ENCODE results near the gene RIN1. TPM values are rescaled to one million over a fixed set of nuclear protein-coding genes. Genes with fewer than 3 reads are reported as not detected.
"Not testable (repeated sequence)": the region's sequence is repeated elsewhere in the genome, so short reads cannot be mapped to it uniquely, and the experiment has no call there.

The RIN1 gene
- total RNA-seq, 4 donors from 2014 or later = 8.8 to 43.8 (median 14.4) TPM

GRCh38 chr11:66311470-66311964 is 24.7 kb downstream of the RIN1 start:
- in situ Hi-C loops (cut with MboI; ENCODE audit: low pct_ligation_motif_present in 1 of 4, low pct_unique_long_range_greater_than_20kb in 1 of 4, low sequenced_read_pairs in 3 of 4) = no loop called here
- H3K36me3 ChIP-seq = no peaks in the 10 kb centered on the region
- intact Hi-C loops (cut with DNase I; ENCODE audit: low total_unique reads) = loop anchor here (2.0 kb wide), 1 partner anchor 17 kb away; no protein-coding TSS in a partner anchor
- H3K9me3 ChIP-seq = no peaks in the 10 kb centered on the region
- DNase-seq = no peak
- no peaks in the 10 kb centered on the region for H3K27me3 ChIP-seq
- TF ChIP-seq EP300 (IDR thresholded peaks at IDR 0.05; ENCODE audit: low read depth) (no peak), CTCF (IDR thresholded peaks at IDR 0.05) (peak in 1 of 5 experiments; percentile 87), POLR2A (IDR thresholded peaks at IDR 0.05) (no peak), POLR2AphosphoS5 (IDR thresholded peaks at IDR 0.05) (no peak)
- H3K4me1 ChIP-seq = peaks cover 7 to 25% (median 17%) of the 10 kb centered on the region in 4 donors
- 34% methylated on average over 26 of the region's 26 CpGs; no CpG with 5 or more reads in 1 of the 2 donors for WGBS, 2 donors (ENCODE audit: low coverage in 1 of 2)
- peak overlapping the region in 3 of 4 donors; percentile 33 to 63 (median 50) for H3K4me3 ChIP-seq
- H3K27ac ChIP-seq = peak overlapping the region; percentile 91 to 95 (median 94)

GRCh38 chr11:66310803-66311440 is 25.3 kb downstream of the RIN1 start:
- WGBS, 2 donors (ENCODE audit: low coverage in 1 of 2) = 82% methylated on average over 12 to 18 of the region's 18 CpGs
- DNase-seq; H3K4me3 ChIP-seq; H3K9me3 ChIP-seq; H3K36me3 ChIP-seq; in situ Hi-C loops (cut with MboI; ENCODE audit: low pct_ligation_motif_present in 1 of 4, low pct_unique_long_range_greater_than_20kb in 1 of 4, low sequenced_read_pairs in 3 of 4); H3K27me3 ChIP-seq: not testable (repeated sequence)
- Histone ChIP-seq H3K27ac (peak overlapping the region in 2 of 4 donors; percentile 92 to 95), H3K4me1 (peaks cover 7 to 19% (median 14%) of the 10 kb centered on the region in 4 donors)
- intact Hi-C loops (cut with DNase I; ENCODE audit: low total_unique reads) = loop anchor here (2.0 kb wide), 1 partner anchor 18 kb away; no protein-coding TSS in a partner anchor

- Histone ChIP-seq H3K27ac (no peak overlapping the region), H3K27me3 (no peaks in the 10 kb centered on the region), H3K9me3 (no peaks in the 10 kb centered on the region), H3K36me3 (no peaks in the 10 kb centered on the region), H3K4me3 (no peak overlapping the region), H3K4me1 (peaks cover 7 to 17% (median 14%) of the 10 kb centered on the region in 4 donors)
- intact Hi-C loops (cut with DNase I; ENCODE audit: low total_unique reads) (loop anchor here (2.0 kb wide), 1 partner anchor 18 kb away; no protein-coding TSS in a partner anchor), in situ Hi-C loops (cut with MboI; ENCODE audit: low pct_ligation_motif_present in 1 of 4, low pct_unique_long_range_greater_than_20kb in 1 of 4, low sequenced_read_pairs in 3 of 4) (no loop called here)
- WGBS, 2 donors (ENCODE audit: low coverage in 1 of 2) = 74 to 86% methylated on average over 1 to 8 of the region's 8 CpGs
- no peak for DNase-seq
- no peak for TF ChIP-seq POLR2AphosphoS5 (IDR thresholded peaks at IDR 0.05)
- TF ChIP-seq CTCF (IDR thresholded peaks at IDR 0.05) = no peak
- no peak for TF ChIP-seq POLR2A (IDR thresholded peaks at IDR 0.05)
- no peak for TF ChIP-seq EP300 (IDR thresholded peaks at IDR 0.05; ENCODE audit: low read depth)
These were observed 25.9 kb downstream of the RIN1 start for GRCh38 chr11:66310324-66310723.

- intact Hi-C loops (cut with DNase I; ENCODE audit: low total_unique reads) = no loop called here
These were observed 26.8 kb downstream of the RIN1 start for GRCh38 chr11:66309475-66309874.

More at GRCh38 chr11:66309475-66309874, 26.8 kb downstream of the RIN1 start:
- no peak overlapping the region for H3K27ac ChIP-seq
- no peaks in the 10 kb centered on the region for H3K36me3 ChIP-seq
- H3K4me3 ChIP-seq = no peak overlapping the region
- no peaks in the 10 kb centered on the region for H3K9me3 ChIP-seq
- TF ChIP-seq POLR2AphosphoS5 (IDR thresholded peaks at IDR 0.05) (no peak), POLR2A (IDR thresholded peaks at IDR 0.05) (no peak), CTCF (IDR thresholded peaks at IDR 0.05) (no peak), EP300 (IDR thresholded peaks at IDR 0.05; ENCODE audit: low read depth) (no peak)
- in situ Hi-C loops (cut with MboI; ENCODE audit: low pct_ligation_motif_present in 1 of 4, low pct_unique_long_range_greater_than_20kb in 1 of 4, low sequenced_read_pairs in 3 of 4) = loop anchor here in 2 of 4 donors (10.0 kb wide), 2 partner anchors 75 to 85 kb away; no protein-coding TSS in a partner anchor
- H3K4me1 ChIP-seq = peaks cover 7 to 17% (median 14%) of the 10 kb centered on the region in 4 donors
- WGBS, 2 donors (ENCODE audit: low coverage in 1 of 2) = 62% methylated on average over 3 of the region's 3 CpGs; no CpG with 5 or more reads in 1 of the 2 donors
- no peak for DNase-seq
- H3K27me3 ChIP-seq = no peaks in the 10 kb centered on the region

All from transverse colon (tissue), 4 donors.